Brain microvascular endothelial cell (primary cell): ENCODE data around the gene TMTC3.

ENCODE experiments used
- DNase-seq: peaks from one replicate; pipeline ENCODE4 v3.0.0-alpha.2; 2020
- H3K27ac ChIP-seq: fragments of 250-450 bp; sonication (Bioruptor Pico); 2 replicates; pipeline ENCODE4 v1.5.1; 2020; ENCODE audit warnings: mild to moderate bottlenecking, moderate library complexity
- H3K27me3 ChIP-seq: fragments of 250-450 bp; sonication (Bioruptor Pico); replicated peaks from 2 replicates; pipeline ENCODE4 v1.5.1; 2020; ENCODE audit warnings: mild to moderate bottlenecking
- H3K36me3 ChIP-seq: fragments of 250-450 bp; sonication (Bioruptor Pico); replicated peaks from 2 replicates; pipeline ENCODE4 v1.5.1; 2020; ENCODE audit warnings: mild to moderate bottlenecking
- H3K4me3 ChIP-seq: 2 replicates; pipeline ENCODE4 v1.5.1; 2011; ENCODE audit warnings: low read depth, mild to moderate bottlenecking, control low read depth, low read length, moderate library complexity
- CTCF ChIP-seq: IDR thresholded peaks from 2 replicates; pipeline ENCODE4 v1.5.1; 2011; ENCODE audit warnings: low read depth, mild to moderate bottlenecking, moderate library complexity, low read length, control low read depth, inconsistent platforms; ENCODE audit errors: missing control alignments
- in situ Hi-C: cut with HindIII; loops from 2 replicates; pipeline ENCODE4 v1.10.0; 2017; ENCODE audit warnings: low sequenced_read_pairs, low pct_ligation_motif_present

The TMTC3 gene

GRCh38 chr12:88141425-88141773 lies 708 bp upstream of the TMTC3 start:
- Histone ChIP-seq H3K36me3 (peaks cover 2% of the 10 kb centered on the region), H3K4me3 (peak overlapping the region; percentile 88), H3K27me3 (no peaks in the 10 kb centered on the region), H3K27ac (peak overlapping the region; percentile 70)
- TF ChIP-seq CTCF, result no peak
- in situ Hi-C loops, result no loop called here
- no peak for DNase-seq

GRCh38 chr12:88142610-88142991 lies 494 bp downstream of the TMTC3 start:
- Histone ChIP-seq H3K36me3 (peaks cover 2% of the 10 kb centered on the region), H3K27ac (peak overlapping the region; percentile 61), H3K27me3 (no peaks in the 10 kb centered on the region), H3K4me3 (peak overlapping the region; percentile 88)
- no peak for TF ChIP-seq CTCF
- DNase-seq, result no peak
- in situ Hi-C loops, result no loop called here

GRCh38 chr12:88144037-88144436 lies 1.9 kb downstream of the TMTC3 start:
- Histone ChIP-seq H3K4me3 (no peak overlapping the region), H3K27ac (no peak overlapping the region), H3K36me3 (peaks cover 2% of the 10 kb centered on the region), H3K27me3 (no peaks in the 10 kb centered on the region)
- no peak for DNase-seq
- in situ Hi-C loops, result no loop called here
- TF ChIP-seq CTCF, result no peak

- H3K4me3 ChIP-seq, result no peak overlapping the region
- no peak overlapping the region for H3K27ac ChIP-seq
- in situ Hi-C loops, result no loop called here
- no peaks in the 10 kb centered on the region for H3K27me3 ChIP-seq
- TF ChIP-seq CTCF, result no peak
- peaks cover 2% of the 10 kb centered on the region for H3K36me3 ChIP-seq
- DNase-seq, result no peak
Observed at GRCh38 chr12:88144546-88145468, 2.7 kb downstream of the TMTC3 start.

- Histone ChIP-seq H3K27me3 (no peaks in the 10 kb centered on the region), H3K27ac (no peak overlapping the region)
Observed at GRCh38 chr12:88145567-88146505, 3.7 kb downstream of the TMTC3 start.

More at GRCh38 chr12:88145567-88146505, 3.7 kb downstream of the TMTC3 start:
- no peak overlapping the region for H3K4me3 ChIP-seq
- no peak for TF ChIP-seq CTCF
- in situ Hi-C loops, result no loop called here
- H3K36me3 ChIP-seq, result peaks cover 2% of the 10 kb centered on the region
- DNase-seq, result no peak
